ENCODE measurements around the gene ARHGEF6. TPM values are rescaled to one million over a fixed set of nuclear protein-coding genes. Genes with fewer than 3 reads are reported as not detected.

ARHGEF6 gene
- total and polyA plus RNA-seq, 2 experiments from 2014 or later: 2.5 to 6.0 TPM

DNA sequence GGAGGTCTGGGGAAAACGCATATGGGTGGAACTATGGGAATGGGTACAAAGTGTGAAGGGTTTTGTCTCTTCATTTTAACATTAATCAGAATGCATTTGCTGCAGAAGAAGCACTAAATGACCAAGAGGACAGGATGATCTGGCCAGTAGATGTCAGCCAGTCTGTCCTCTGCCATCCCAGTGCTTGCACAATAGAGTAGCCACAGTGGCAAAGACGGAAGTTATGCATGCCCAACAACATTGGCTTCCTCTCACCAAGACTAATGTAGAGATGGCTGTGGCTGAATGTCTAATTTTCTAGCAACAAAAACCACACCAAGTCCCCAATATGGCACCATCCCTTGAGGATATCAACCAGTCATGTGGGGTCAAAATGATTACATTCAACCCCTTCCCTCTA lies 45.0 kb upstream of the ARHGEF6 start (continued):
- TF ChIP-seq, protein P1, sequence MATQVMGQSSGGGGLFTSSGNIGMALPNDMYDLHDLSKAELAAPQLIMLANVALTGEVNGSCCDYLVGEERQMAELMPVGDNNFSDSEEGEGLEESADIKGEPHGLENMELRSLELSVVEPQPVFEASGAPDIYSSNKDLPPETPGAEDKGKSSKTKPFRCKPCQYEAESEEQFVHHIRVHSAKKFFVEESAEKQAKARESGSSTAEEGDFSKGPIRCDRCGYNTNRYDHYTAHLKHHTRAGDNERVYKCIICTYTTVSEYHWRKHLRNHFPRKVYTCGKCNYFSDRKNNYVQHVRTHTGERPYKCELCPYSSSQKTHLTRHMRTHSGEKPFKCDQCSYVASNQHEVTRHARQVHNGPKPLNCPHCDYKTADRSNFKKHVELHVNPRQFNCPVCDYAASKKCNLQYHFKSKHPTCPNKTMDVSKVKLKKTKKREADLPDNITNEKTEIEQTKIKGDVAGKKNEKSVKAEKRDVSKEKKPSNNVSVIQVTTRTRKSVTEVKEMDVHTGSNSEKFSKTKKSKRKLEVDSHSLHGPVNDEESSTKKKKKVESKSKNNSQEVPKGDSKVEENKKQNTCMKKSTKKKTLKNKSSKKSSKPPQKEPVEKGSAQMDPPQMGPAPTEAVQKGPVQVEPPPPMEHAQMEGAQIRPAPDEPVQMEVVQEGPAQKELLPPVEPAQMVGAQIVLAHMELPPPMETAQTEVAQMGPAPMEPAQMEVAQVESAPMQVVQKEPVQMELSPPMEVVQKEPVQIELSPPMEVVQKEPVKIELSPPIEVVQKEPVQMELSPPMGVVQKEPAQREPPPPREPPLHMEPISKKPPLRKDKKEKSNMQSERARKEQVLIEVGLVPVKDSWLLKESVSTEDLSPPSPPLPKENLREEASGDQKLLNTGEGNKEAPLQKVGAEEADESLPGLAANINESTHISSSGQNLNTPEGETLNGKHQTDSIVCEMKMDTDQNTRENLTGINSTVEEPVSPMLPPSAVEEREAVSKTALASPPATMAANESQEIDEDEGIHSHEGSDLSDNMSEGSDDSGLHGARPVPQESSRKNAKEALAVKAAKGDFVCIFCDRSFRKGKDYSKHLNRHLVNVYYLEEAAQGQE (IDR thresholded peaks at IDR 0.05; ENCODE audit: unreplicated experiment): no peak
- TF ChIP-seq CREB1 (CRISPR knock-in tag; IDR thresholded peaks at IDR 0.05; ENCODE audit: low read depth): no peak
- TF ChIP-seq, protein P2, sequence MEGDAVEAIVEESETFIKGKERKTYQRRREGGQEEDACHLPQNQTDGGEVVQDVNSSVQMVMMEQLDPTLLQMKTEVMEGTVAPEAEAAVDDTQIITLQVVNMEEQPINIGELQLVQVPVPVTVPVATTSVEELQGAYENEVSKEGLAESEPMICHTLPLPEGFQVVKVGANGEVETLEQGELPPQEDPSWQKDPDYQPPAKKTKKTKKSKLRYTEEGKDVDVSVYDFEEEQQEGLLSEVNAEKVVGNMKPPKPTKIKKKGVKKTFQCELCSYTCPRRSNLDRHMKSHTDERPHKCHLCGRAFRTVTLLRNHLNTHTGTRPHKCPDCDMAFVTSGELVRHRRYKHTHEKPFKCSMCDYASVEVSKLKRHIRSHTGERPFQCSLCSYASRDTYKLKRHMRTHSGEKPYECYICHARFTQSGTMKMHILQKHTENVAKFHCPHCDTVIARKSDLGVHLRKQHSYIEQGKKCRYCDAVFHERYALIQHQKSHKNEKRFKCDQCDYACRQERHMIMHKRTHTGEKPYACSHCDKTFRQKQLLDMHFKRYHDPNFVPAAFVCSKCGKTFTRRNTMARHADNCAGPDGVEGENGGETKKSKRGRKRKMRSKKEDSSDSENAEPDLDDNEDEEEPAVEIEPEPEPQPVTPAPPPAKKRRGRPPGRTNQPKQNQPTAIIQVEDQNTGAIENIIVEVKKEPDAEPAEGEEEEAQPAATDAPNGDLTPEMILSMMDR (conservative IDR thresholded peaks at IDR 0.05; ENCODE audit: low read depth in 2 of 2): no peak
- TF ChIP-seq JUNB (IDR thresholded peaks at IDR 0.05; ENCODE audit: unreplicated experiment): no peak
- no peak for TF ChIP-seq ZNF331 (CRISPR knock-in tag; IDR thresholded peaks at IDR 0.05; ENCODE audit: low read depth)
- no peak for TF ChIP-seq EZH2 (IDR thresholded peaks at IDR 0.05; ENCODE audit: low read depth, unreplicated experiment)
- TF ChIP-seq EZH2phosphoT487 (IDR thresholded peaks at IDR 0.05; ENCODE audit: unreplicated experiment): no peak
- TF ChIP-seq STAT1 (IDR thresholded peaks at IDR 0.05; ENCODE audit: unreplicated experiment): no peak
- TF ChIP-seq ZNF114 (CRISPR knock-in tag; IDR thresholded peaks at IDR 0.05): no peak
- no peak for TF ChIP-seq NANOG (IDR thresholded peaks at IDR 0.05; ENCODE audit: borderline replicate concordance)

DNA sequence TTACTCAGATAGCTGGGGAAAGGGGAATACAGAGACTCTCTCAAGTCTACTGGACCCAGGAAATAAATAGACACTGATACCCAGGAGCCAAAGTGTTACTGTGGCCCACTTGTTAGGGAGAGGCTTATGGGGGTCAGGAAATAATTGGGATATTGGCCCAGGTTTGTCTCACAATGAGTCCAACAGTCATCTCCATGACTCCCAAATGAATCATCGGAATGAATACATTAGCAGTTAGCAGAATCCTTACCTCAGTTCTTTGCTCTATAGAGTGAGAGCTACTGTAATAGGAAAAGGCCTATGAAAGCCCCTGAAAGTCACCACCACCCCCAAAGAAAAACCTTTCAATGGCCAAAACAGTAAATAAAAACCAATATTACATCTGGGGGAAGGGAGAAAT lies 42.4 kb upstream of the ARHGEF6 start:
- no peaks in the 10 kb centered on the region for H3K9me2 ChIP-seq (ENCODE audit: insufficient read depth)
- no peaks in the 10 kb centered on the region for H3F3A ChIP-seq (replicated peaks; ENCODE audit: low read depth)
- H2AFZ ChIP-seq: no peak overlapping the region
- DNase-seq (ENCODE audit: low spot score) (no peak), ATAC-seq (no peak)
- Mint-ChIP-seq H3K27me3 (ENCODE audit: insufficient read depth, low read depth, poor library complexity) (no peaks in the 10 kb centered on the region), H3K4me1 (no peaks in the 10 kb centered on the region), H3K4me3 (no peak overlapping the region), H3K36me3 (ENCODE audit: low read depth) (peaks cover 9% of the 10 kb centered on the region; the same call in 2 of the 3 replicates), H3K27ac (no peak overlapping the region), H3K9me3 (no peaks in the 10 kb centered on the region; the same call in 2 of the 3 replicates)
- H3K4me2 ChIP-seq: no peak overlapping the region
- no peaks in the 10 kb centered on the region for H4K20me1 ChIP-seq (replicated peaks; ENCODE audit: insufficient read depth)
- no peak for TF ChIP-seq JUNB (IDR thresholded peaks at IDR 0.05; ENCODE audit: unreplicated experiment)
- TF ChIP-seq CREB1 (CRISPR knock-in tag; IDR thresholded peaks at IDR 0.05; ENCODE audit: low read depth): no peak
- TF ChIP-seq ZNF114 (CRISPR knock-in tag; IDR thresholded peaks at IDR 0.05): no peak
- no peak for TF ChIP-seq NANOG (IDR thresholded peaks at IDR 0.05; ENCODE audit: borderline replicate concordance)
- TF ChIP-seq, protein P3, sequence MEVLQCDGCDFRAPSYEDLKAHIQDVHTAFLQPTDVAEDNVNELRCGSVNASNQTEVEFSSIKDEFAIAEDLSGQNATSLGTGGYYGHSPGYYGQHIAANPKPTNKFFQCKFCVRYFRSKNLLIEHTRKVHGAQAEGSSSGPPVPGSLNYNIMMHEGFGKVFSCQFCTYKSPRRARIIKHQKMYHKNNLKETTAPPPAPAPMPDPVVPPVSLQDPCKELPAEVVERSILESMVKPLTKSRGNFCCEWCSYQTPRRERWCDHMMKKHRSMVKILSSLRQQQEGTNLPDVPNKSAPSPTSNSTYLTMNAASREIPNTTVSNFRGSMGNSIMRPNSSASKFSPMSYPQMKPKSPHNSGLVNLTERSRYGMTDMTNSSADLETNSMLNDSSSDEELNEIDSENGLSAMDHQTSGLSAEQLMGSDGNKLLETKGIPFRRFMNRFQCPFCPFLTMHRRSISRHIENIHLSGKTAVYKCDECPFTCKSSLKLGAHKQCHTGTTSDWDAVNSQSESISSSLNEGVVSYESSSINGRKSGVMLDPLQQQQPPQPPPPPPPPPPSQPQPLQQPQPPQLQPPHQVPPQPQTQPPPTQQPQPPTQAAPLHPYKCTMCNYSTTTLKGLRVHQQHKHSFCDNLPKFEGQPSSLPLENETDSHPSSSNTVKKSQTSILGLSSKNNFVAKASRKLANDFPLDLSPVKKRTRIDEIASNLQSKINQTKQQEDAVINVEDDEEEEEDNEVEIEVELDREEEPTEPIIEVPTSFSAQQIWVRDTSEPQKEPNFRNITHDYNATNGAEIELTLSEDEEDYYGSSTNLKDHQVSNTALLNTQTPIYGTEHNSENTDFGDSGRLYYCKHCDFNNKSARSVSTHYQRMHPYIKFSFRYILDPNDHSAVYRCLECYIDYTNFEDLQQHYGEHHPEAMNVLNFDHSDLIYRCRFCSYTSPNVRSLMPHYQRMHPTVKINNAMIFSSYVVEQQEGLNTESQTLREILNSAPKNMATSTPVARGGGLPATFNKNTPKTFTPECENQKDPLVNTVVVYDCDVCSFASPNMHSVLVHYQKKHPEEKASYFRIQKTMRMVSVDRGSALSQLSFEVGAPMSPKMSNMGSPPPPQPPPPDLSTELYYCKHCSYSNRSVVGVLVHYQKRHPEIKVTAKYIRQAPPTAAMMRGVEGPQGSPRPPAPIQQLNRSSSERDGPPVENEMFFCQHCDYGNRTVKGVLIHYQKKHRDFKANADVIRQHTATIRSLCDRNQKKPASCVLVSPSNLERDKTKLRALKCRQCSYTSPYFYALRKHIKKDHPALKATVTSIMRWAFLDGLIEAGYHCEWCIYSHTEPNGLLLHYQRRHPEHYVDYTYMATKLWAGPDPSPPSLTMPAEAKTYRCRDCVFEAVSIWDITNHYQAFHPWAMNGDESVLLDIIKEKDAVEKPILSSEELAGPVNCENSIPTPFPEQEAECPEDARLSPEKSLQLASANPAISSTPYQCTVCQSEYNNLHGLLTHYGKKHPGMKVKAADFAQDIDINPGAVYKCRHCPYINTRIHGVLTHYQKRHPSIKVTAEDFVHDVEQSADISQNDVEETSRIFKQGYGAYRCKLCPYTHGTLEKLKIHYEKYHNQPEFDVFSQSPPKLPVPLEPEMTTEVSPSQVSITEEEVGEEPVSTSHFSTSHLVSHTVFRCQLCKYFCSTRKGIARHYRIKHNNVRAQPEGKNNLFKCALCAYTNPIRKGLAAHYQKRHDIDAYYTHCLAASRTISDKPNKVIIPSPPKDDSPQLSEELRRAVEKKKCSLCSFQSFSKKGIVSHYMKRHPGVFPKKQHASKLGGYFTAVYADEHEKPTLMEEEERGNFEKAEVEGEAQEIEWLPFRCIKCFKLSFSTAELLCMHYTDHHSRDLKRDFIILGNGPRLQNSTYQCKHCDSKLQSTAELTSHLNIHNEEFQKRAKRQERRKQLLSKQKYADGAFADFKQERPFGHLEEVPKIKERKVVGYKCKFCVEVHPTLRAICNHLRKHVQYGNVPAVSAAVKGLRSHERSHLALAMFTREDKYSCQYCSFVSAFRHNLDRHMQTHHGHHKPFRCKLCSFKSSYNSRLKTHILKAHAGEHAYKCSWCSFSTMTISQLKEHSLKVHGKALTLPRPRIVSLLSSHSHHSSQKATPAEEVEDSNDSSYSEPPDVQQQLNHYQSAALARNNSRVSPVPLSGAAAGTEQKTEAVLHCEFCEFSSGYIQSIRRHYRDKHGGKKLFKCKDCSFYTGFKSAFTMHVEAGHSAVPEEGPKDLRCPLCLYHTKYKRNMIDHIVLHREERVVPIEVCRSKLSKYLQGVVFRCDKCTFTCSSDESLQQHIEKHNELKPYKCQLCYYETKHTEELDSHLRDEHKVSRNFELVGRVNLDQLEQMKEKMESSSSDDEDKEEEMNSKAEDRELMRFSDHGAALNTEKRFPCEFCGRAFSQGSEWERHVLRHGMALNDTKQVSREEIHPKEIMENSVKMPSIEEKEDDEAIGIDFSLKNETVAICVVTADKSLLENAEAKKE (CRISPR knock-in tag; IDR thresholded peaks at IDR 0.05): no peak
- TF ChIP-seq, protein P2 (conservative IDR thresholded peaks at IDR 0.05; ENCODE audit: low read depth in 2 of 2): no peak
- H3K79me2 ChIP-seq (replicated peaks; ENCODE audit: insufficient read depth): no peaks in the 10 kb centered on the region
- H3K27me3 ChIP-seq (ENCODE audit: insufficient read depth): no peaks in the 10 kb centered on the region
- H3K4me3 ChIP-seq: no peak overlapping the region
- H3K36me3 ChIP-seq (ENCODE audit: insufficient read depth): no peaks in the 10 kb centered on the region
- no peak overlapping the region for H3K27ac ChIP-seq (ENCODE audit: low read depth)
- no peaks in the 10 kb centered on the region for H3K4me1 ChIP-seq (ENCODE audit: insufficient read depth)

Data from GM23338 (cell line).